H9 (cell line): ENCODE data around the gene SLIT1. TPM values are rescaled to one million over a fixed set of nuclear protein-coding genes. Genes with fewer than 3 reads are reported as not detected.

ENCODE experiments used
- DNase-seq: peaks from one replicate; pipeline ENCODE4 v3.0.0-alpha.2; 2017
- H2AFZ ChIP-seq: one replicate; pipeline ENCODE4 v1.6.1; 2013; ENCODE audit warnings: mild to moderate bottlenecking, low read length, control low read depth, moderate library complexity
- H2AK5ac ChIP-seq: 2 replicates; pipeline ENCODE4 v1.6.1; 2013; ENCODE audit warnings: low read length, control low read depth, mixed read lengths; ENCODE audit not compliant: insufficient read length
- H2BK120ac ChIP-seq: one replicate; pipeline ENCODE4 v1.6.1; 2013; ENCODE audit warnings: low read depth, mild to moderate bottlenecking, low read length, control low read depth, inconsistent platforms; ENCODE audit not compliant: poor library complexity, severe bottlenecking
- H2BK12ac ChIP-seq: 2 replicates; pipeline ENCODE4 v1.6.1; 2013; ENCODE audit warnings: low read length, control low read depth, mixed read lengths, low read depth; ENCODE audit not compliant: insufficient read length
- H2BK15ac ChIP-seq: 2 replicates; pipeline ENCODE4 v1.6.1; 2013; ENCODE audit warnings: low read depth, low read length, control low read depth
- H2BK20ac ChIP-seq: one replicate; pipeline ENCODE4 v1.6.1; 2013; ENCODE audit warnings: low read depth, mild to moderate bottlenecking, low read length, control low read depth, inconsistent platforms; ENCODE audit not compliant: poor library complexity, severe bottlenecking
- H2BK5ac ChIP-seq: 2 replicates; pipeline ENCODE4 v1.6.1; 2013; ENCODE audit warnings: low read length, control low read depth, mixed read lengths; ENCODE audit not compliant: insufficient read length
- H3K14ac ChIP-seq: 2 replicates; pipeline ENCODE4 v1.6.1; 2013; ENCODE audit warnings: low read length, control low read depth; ENCODE audit not compliant: insufficient read depth
- H3K18ac ChIP-seq: 2 replicates; pipeline ENCODE4 v1.6.1; 2013; ENCODE audit warnings: low read depth, mild to moderate bottlenecking, mixed read lengths, low read length, control low read depth; ENCODE audit not compliant: insufficient read length
- H3K23ac ChIP-seq: 2 replicates; pipeline ENCODE4 v1.6.1; 2013; ENCODE audit warnings: low read length, control low read depth, mixed read lengths, low read depth; ENCODE audit not compliant: insufficient read length
- H3K23me2 ChIP-seq: 2 replicates; pipeline ENCODE4 v1.6.1; 2013; ENCODE audit warnings: low read depth, mild to moderate bottlenecking, mixed read lengths, low read length, control low read depth; ENCODE audit not compliant: insufficient read length, poor library complexity, severe bottlenecking
- H3K27ac ChIP-seq: 2 replicates; pipeline ENCODE4 v1.5.1; 2013; ENCODE audit warnings: low read length, control low read depth, mixed read lengths, low read depth; ENCODE audit not compliant: insufficient read length
- H3K27me3 ChIP-seq: 2 replicates; pipeline ENCODE4 v1.6.1; 2013; ENCODE audit warnings: low read length, control low read depth, inconsistent platforms; ENCODE audit not compliant: insufficient read depth
- H3K4ac ChIP-seq: 2 replicates; pipeline ENCODE4 v1.6.1; 2013; ENCODE audit warnings: low read depth, mild to moderate bottlenecking, control low read depth, inconsistent platforms, low read length, moderate library complexity
- H3K4me1 ChIP-seq: 2 replicates; pipeline ENCODE4 v1.6.1; 2013; ENCODE audit warnings: low read length, control low read depth, inconsistent platforms; ENCODE audit not compliant: insufficient read depth
- H3K4me2 ChIP-seq: 2 replicates; pipeline ENCODE4 v1.6.1; 2013; ENCODE audit warnings: low read length, control low read depth, mixed read lengths; ENCODE audit not compliant: insufficient read length, insufficient read depth
- H3K56ac ChIP-seq: 2 replicates; pipeline ENCODE4 v1.6.1; 2013; ENCODE audit warnings: low read depth, mild to moderate bottlenecking, mixed read lengths, low read length, control low read depth; ENCODE audit not compliant: insufficient read length
- H3K79me1 ChIP-seq: 2 replicates; pipeline ENCODE4 v1.6.1; 2013; ENCODE audit warnings: low read depth, mild to moderate bottlenecking, moderate library complexity, low read length, control low read depth, inconsistent platforms; ENCODE audit not compliant: insufficient read depth, poor library complexity, severe bottlenecking
- H3K79me2 ChIP-seq: 2 replicates; pipeline ENCODE4 v1.6.1; 2013; ENCODE audit warnings: low read length, control low read depth, inconsistent platforms; ENCODE audit not compliant: insufficient read depth
- H3K9ac ChIP-seq: 2 replicates; pipeline ENCODE4 v1.6.1; 2013; ENCODE audit warnings: low read length, control low read depth, mixed read lengths; ENCODE audit not compliant: insufficient read length; ENCODE audit errors: extremely low read depth
- H3K9me3 ChIP-seq: one replicate; pipeline ENCODE4 v1.6.1; 2013; ENCODE audit warnings: low read depth, low read length, inconsistent platforms; ENCODE audit not compliant: control insufficient read depth
- H3T11ph ChIP-seq: one replicate; pipeline ENCODE4 v1.6.1; 2013; ENCODE audit warnings: mild to moderate bottlenecking, low read length, control low read depth, inconsistent platforms
- H4K20me1 ChIP-seq: one replicate; pipeline ENCODE4 v1.6.1; 2013; ENCODE audit not compliant: control insufficient read depth, insufficient read length, insufficient read depth
- H4K5ac ChIP-seq: 2 replicates; pipeline ENCODE4 v1.6.1; 2013; ENCODE audit warnings: low read depth, mild to moderate bottlenecking, mixed read lengths, low read length, control low read depth; ENCODE audit not compliant: insufficient read length
- H4K8ac ChIP-seq: replicated peaks from 2 replicates; pipeline ENCODE4 v1.6.1; 2013; ENCODE audit warnings: low read length, control low read depth, mixed read lengths, low read depth; ENCODE audit not compliant: insufficient read length
- H4K91ac ChIP-seq: 2 replicates; pipeline ENCODE4 v1.6.1; 2013; ENCODE audit warnings: low read depth, mild to moderate bottlenecking, moderate library complexity, mixed read lengths, low read length, control low read depth; ENCODE audit not compliant: insufficient read length
- H3K27ac Mint-ChIP-seq, 3 experiments: 2 replicates in 2 of 3; 3 replicates in 1 of 3; pipeline ENCODE4 v1.8.0; 2020 to 2021; ENCODE audit warnings: mixed read lengths in 3 of 3, mild to moderate bottlenecking in 1 of 3, moderate library complexity in 1 of 3
- H3K27me3 Mint-ChIP-seq: 2 replicates; pipeline ENCODE4 v1.8.0; 2021; ENCODE audit warnings: low read depth, mild to moderate bottlenecking, moderate library complexity, mixed read lengths
- H3K36me3 Mint-ChIP-seq, 3 experiments: 2 replicates in 2 of 3; 3 replicates in 1 of 3; pipeline ENCODE4 v1.8.0; 2020 to 2021; ENCODE audit warnings: low read depth in 3 of 3, mixed read lengths in 3 of 3; ENCODE audit not compliant: insufficient read depth in 1 of 3
- H3K4me1 Mint-ChIP-seq, 2 experiments: 2 replicates each; pipeline ENCODE4 v1.8.0; 2020; ENCODE audit warnings: mixed read lengths in 2 of 2
- H3K4me3 Mint-ChIP-seq, 2 experiments: 2 replicates in 1 of 2; 3 replicates in 1 of 2; pipeline ENCODE4 v1.8.0; 2020 to 2021; ENCODE audit warnings: mild to moderate bottlenecking in 2 of 2, mixed read lengths in 2 of 2, moderate library complexity in 1 of 2
- H3K9me3 Mint-ChIP-seq, 2 experiments: 2 replicates in 1 of 2; 3 replicates in 1 of 2; pipeline ENCODE4 v1.8.0; 2020; ENCODE audit warnings: mild to moderate bottlenecking in 2 of 2, mixed read lengths in 2 of 2, moderate library complexity in 1 of 2
- WGBS: extraction: QIAGEN DNeasy Blood & Tissue Kit; methylation state at CpG from one replicate; pipeline ENCODE4 v1.1.7; 2013; ENCODE audit warnings: missing lambda C conversion rate, low lambda C conversion rate, mixed read lengths; ENCODE audit not compliant: insufficient read length; ENCODE audit errors: extremely low coverage; 5-methylcytosine and 5-hydroxymethylcytosine counted together
- total RNA-seq: library from RNA; stranded (reverse); gene quantifications from 2 replicates; pipeline ENCODE4 v1.2.1, GENCODE V29; 2021
- TF ChIP-seq, protein P1 (sequence below): fragments of 200-600 bp; sonication (generic); conservative IDR thresholded peaks from 3 replicates; pipeline ENCODE4 v1.8.0; 2021; ENCODE audit warnings: antibody characterized with exemption, mild to moderate bottlenecking

SLIT1 gene
- total RNA-seq, 1 experiment from 2014 or later: 0.57 TPM

DNA sequence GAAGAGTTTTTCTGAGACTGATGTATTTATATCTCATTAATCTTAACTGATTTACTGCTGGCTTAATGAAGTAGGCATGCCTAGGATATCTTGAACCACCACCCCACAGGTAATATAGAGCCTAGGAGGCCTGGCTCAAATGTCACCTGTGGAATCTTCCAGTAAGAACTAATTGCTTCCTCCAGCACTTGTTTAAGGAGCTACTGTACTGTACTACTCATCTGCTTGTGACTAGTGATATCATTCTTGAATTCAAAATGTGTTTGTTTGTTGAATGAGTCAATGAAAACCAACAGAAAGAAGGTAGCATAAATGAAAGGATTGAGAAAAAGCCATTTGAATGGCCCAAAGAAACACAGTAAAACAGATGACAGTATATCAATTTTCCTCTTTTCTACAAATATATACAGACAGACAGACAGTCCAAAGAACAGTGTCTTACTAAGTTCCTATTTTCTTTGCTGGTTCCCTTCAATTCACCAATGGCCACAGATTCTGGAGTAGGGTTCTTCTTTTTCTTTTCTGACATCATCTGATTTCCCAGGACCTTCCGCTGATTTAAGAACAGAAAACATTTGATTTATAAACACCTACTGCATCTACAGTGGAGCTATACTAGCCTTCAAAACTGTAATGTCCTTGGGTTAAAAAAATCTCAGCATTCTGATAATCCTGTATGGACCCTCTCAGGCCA is 43.7 kb upstream of the SLIT1 start:
- Histone ChIP-seq H3K23me2 (no peaks in the 10 kb centered on the region), H3K23ac (no peak overlapping the region), H2BK15ac (no peak overlapping the region), H2AK5ac (no peak overlapping the region), H4K5ac (no peak overlapping the region), H2BK120ac (no peak overlapping the region), H3K14ac (no peak overlapping the region), H2BK5ac (no peak overlapping the region), H4K8ac (no peak overlapping the region), H3K9me3 (no peaks in the 10 kb centered on the region), H3K18ac (no peak overlapping the region), H3K4me2 (no peak overlapping the region), H3K4ac (no peak overlapping the region), H3K56ac (no peak overlapping the region), H2BK20ac (no peak overlapping the region), H3K4me1 (no peaks in the 10 kb centered on the region), H3K79me1 (no peaks in the 10 kb centered on the region), H2BK12ac (no peak overlapping the region), H3K9ac (no peak overlapping the region), H4K20me1 (no peaks in the 10 kb centered on the region), H3K27ac (no peak overlapping the region), H3T11ph (no peak overlapping the region), H2AFZ (no peak overlapping the region), H3K27me3 (no peaks in the 10 kb centered on the region), H3K79me2 (no peaks in the 10 kb centered on the region), H4K91ac (no peak overlapping the region)
- TF ChIP-seq, protein P1, sequence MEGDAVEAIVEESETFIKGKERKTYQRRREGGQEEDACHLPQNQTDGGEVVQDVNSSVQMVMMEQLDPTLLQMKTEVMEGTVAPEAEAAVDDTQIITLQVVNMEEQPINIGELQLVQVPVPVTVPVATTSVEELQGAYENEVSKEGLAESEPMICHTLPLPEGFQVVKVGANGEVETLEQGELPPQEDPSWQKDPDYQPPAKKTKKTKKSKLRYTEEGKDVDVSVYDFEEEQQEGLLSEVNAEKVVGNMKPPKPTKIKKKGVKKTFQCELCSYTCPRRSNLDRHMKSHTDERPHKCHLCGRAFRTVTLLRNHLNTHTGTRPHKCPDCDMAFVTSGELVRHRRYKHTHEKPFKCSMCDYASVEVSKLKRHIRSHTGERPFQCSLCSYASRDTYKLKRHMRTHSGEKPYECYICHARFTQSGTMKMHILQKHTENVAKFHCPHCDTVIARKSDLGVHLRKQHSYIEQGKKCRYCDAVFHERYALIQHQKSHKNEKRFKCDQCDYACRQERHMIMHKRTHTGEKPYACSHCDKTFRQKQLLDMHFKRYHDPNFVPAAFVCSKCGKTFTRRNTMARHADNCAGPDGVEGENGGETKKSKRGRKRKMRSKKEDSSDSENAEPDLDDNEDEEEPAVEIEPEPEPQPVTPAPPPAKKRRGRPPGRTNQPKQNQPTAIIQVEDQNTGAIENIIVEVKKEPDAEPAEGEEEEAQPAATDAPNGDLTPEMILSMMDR: no peak
- H3K27me3 Mint-ChIP-seq: no peaks in the 10 kb centered on the region
- no CpG with 5 or more reads among the region's 1 CpG for WGBS
- no peaks in the 10 kb centered on the region for H3K9me3 Mint-ChIP-seq
- H3K27ac Mint-ChIP-seq: no peak overlapping the region
- DNase-seq: no peak
- H3K4me1 Mint-ChIP-seq: peaks cover 0 to 1% of the 10 kb centered on the region in 2 experiments; a peak in 2 of 4 replicates
- H3K4me3 Mint-ChIP-seq: no peak overlapping the region
- H3K36me3 Mint-ChIP-seq: peaks cover 3 to 50% (median 37%) of the 10 kb centered on the region in 3 experiments; a peak in 6 of 7 replicates
